H1 (cell line): ENCODE results near the gene TOR4A. TPM values are rescaled to one million over a fixed set of nuclear protein-coding genes. Genes with fewer than 3 reads are reported as not detected.
A peak's percentile ranks its signal among the peaks of the same experiment; 100 is the strongest.

Experiments used
- CTCF ChIA-PET: fragments of 300-600 bp; sonication (Branson Sonifier 250); formaldehyde crosslinking; loops from one replicate; lab custom pipeline; 2021; ENCODE audit not compliant: partially characterized antibody; lab: Charles Lee
- POLR2A ChIA-PET: fragments of 300-600 bp; sonication (Branson Sonifier 250); formaldehyde crosslinking; loops from one replicate; lab custom pipeline; 2021; ENCODE audit warnings: inconsistent platforms; ENCODE audit not compliant: partially characterized antibody; lab: Charles Lee
- DNase-seq, 2 experiments: peaks; one replicate each; pipeline versions ENCODE4 v3.0.0 to v3.0.0-alpha.2; 2010 to 2022; ENCODE audit warnings: low spot score in 2 of 2, low read depth in 1 of 2, mixed read lengths in 1 of 2
- FAIRE-seq: peaks from 2 replicates; lab custom pipeline; 2011; peaks lifted over from hg19 to GRCh38; lab: Jason Lieb, UNC
- H2AFZ ChIP-seq: 2 replicates; pipeline ENCODE4 v1.8.1; 2012; ENCODE audit warnings: low read length, inconsistent platforms
- H2AK5ac ChIP-seq: 2 replicates; pipeline ENCODE4 v1.6.1; 2013; ENCODE audit warnings: low read depth, low read length
- H2BK120ac ChIP-seq: replicated peaks from 2 replicates; pipeline ENCODE3; 2013; ENCODE audit warnings: low read depth, low read length, inconsistent platforms
- H2BK12ac ChIP-seq: 2 replicates; pipeline ENCODE4 v1.6.1; 2013; ENCODE audit warnings: low read depth, low read length
- H2BK15ac ChIP-seq: 2 replicates; pipeline ENCODE4 v1.6.1; 2013; ENCODE audit warnings: low read length
- H2BK20ac ChIP-seq: 2 replicates; pipeline ENCODE4 v1.6.1; 2013; ENCODE audit warnings: low read length
- H2BK5ac ChIP-seq: 2 replicates; pipeline ENCODE4 v1.6.1; 2013; ENCODE audit warnings: low read depth, low read length
- H3K14ac ChIP-seq: 2 replicates; pipeline ENCODE4 v1.6.1; 2013; ENCODE audit warnings: inconsistent platforms; ENCODE audit not compliant: insufficient read length
- H3K18ac ChIP-seq: 2 replicates; pipeline ENCODE4 v1.6.1; 2013; ENCODE audit warnings: low read length; ENCODE audit errors: extremely low read depth
- H3K23ac ChIP-seq: 2 replicates; pipeline ENCODE4 v1.6.1; 2013; ENCODE audit warnings: inconsistent platforms; ENCODE audit not compliant: insufficient read length
- H3K23me2 ChIP-seq: 2 replicates; pipeline ENCODE4 v1.6.1; 2013; ENCODE audit warnings: low read depth, low read length
- H3K27ac ChIP-seq: 2 replicates; pipeline ENCODE4 v1.6.1; 2011; ENCODE audit warnings: low read depth, low read length, inconsistent platforms
- H3K27me3 ChIP-seq, 4 experiments: replicated peaks in 1 of 4; 1 replicate in 1 of 4; 2 replicates in 3 of 4; pipeline versions ENCODE4 v1.6.1 to v1.8.1; 2011 to 2013; ENCODE audit warnings: low read length in 3 of 4, mild to moderate bottlenecking in 3 of 4, inconsistent platforms in 2 of 4, mixed read lengths in 2 of 4, moderate library complexity in 1 of 4; ENCODE audit not compliant: control insufficient read depth in 3 of 4, insufficient read depth in 3 of 4; ENCODE audit errors: extremely low read depth in 1 of 4
- H3K36me3 ChIP-seq, 4 experiments: 2 replicates each; pipeline versions ENCODE4 v1.6.1 to v1.8.1; 2011 to 2013; ENCODE audit warnings: mild to moderate bottlenecking in 4 of 4, low read length in 3 of 4, moderate library complexity in 2 of 4, control low read depth in 1 of 4, inconsistent platforms in 1 of 4; ENCODE audit not compliant: insufficient read depth in 4 of 4, control insufficient read depth in 2 of 4
- H3K4ac ChIP-seq: replicated peaks from 2 replicates; pipeline ENCODE3; 2013; ENCODE audit warnings: low read length, low read depth, mixed read lengths, inconsistent platforms; ENCODE audit not compliant: insufficient read length
- H3K4me1 ChIP-seq, 4 experiments: replicated peaks in 1 of 4; 1 replicate in 1 of 4; 2 replicates in 3 of 4; pipeline versions ENCODE4 v1.6.1 to v1.8.1; 2011 to 2013; ENCODE audit warnings: low read length in 3 of 4, inconsistent platforms in 2 of 4, mixed read lengths in 1 of 4; ENCODE audit not compliant: insufficient read depth in 4 of 4, control insufficient read depth in 3 of 4
- H3K4me2 ChIP-seq, 2 experiments: 2 replicates each; pipeline versions ENCODE4 v1.6.1 to v1.8.1; 2011 to 2013; ENCODE audit warnings: low read depth in 2 of 2, low read length in 2 of 2, control low read depth in 1 of 2, inconsistent platforms in 1 of 2, mild to moderate bottlenecking in 1 of 2; ENCODE audit not compliant: insufficient read depth in 1 of 2
- H3K4me3 ChIP-seq, 4 experiments: fragments of 200-600, 300-600 bp in 1 of 4; sonication (generic), shearing (Covaris generic), sonication (Bioruptor Twin) in 1 of 4; 2 replicates each; pipeline versions ENCODE4 v1.5.1 to v1.8.1; 2011 to 2016; ENCODE audit warnings: low read length in 4 of 4, low read depth in 3 of 4, control low read depth in 2 of 4, inconsistent platforms in 2 of 4, mild to moderate bottlenecking in 2 of 4, mixed read lengths in 1 of 4, moderate library complexity in 1 of 4; ENCODE audit not compliant: insufficient read depth in 2 of 4; ENCODE audit errors: extremely low read depth in 1 of 4
- H3K56ac ChIP-seq: replicated peaks from 2 replicates; pipeline ENCODE3; 2013; ENCODE audit warnings: low read depth, mild to moderate bottlenecking, mixed read lengths, low read length, inconsistent platforms; ENCODE audit not compliant: insufficient read length
- H3K79me1 ChIP-seq: 2 replicates; pipeline ENCODE4 v1.6.1; 2013; ENCODE audit warnings: low read depth, low read length, control low read depth
- H3K79me2 ChIP-seq, 2 experiments: 2 replicates each; pipeline versions ENCODE4 v1.6.1 to v1.8.1; 2012 to 2013; ENCODE audit warnings: low read length in 2 of 2, mild to moderate bottlenecking in 2 of 2, inconsistent platforms in 1 of 2; ENCODE audit not compliant: insufficient read depth in 2 of 2, control insufficient read depth in 1 of 2
- H3K9ac ChIP-seq, 4 experiments: replicated peaks in 1 of 4; 1 replicate in 1 of 4; 2 replicates in 3 of 4; pipeline versions ENCODE4 v1.6.1 to v1.8.1; 2011 to 2013; ENCODE audit warnings: low read depth in 3 of 4, low read length in 3 of 4, control low read depth in 2 of 4, mild to moderate bottlenecking in 2 of 4, moderate library complexity in 2 of 4, inconsistent platforms in 1 of 4; ENCODE audit errors: extremely low read depth in 1 of 4
- H3K9me3 ChIP-seq, 2 experiments: 2 replicates each; pipeline versions ENCODE4 v1.6.1 to v1.8.1; 2012 to 2013; ENCODE audit warnings: mild to moderate bottlenecking in 2 of 2, moderate library complexity in 2 of 2, control low read depth in 1 of 2, inconsistent platforms in 1 of 2, low read depth in 1 of 2, low read length in 1 of 2, mixed read lengths in 1 of 2; ENCODE audit not compliant: insufficient read depth in 2 of 2
- H4K20me1 ChIP-seq, 2 experiments: replicated peaks in 1 of 2; 2 replicates each; pipeline versions ENCODE3 to v1.8.1; 2011 to 2013; ENCODE audit warnings: inconsistent platforms in 2 of 2, low read length in 2 of 2, mild to moderate bottlenecking in 1 of 2; ENCODE audit not compliant: insufficient read depth in 2 of 2, control insufficient read depth in 1 of 2
- H4K5ac ChIP-seq: 2 replicates; pipeline ENCODE4 v1.6.1; 2013; ENCODE audit warnings: low read length, low read depth, mixed read lengths, inconsistent platforms; ENCODE audit not compliant: insufficient read length
- H4K8ac ChIP-seq: 2 replicates; pipeline ENCODE4 v1.8.0; 2013; ENCODE audit warnings: mild to moderate bottlenecking, moderate library complexity, low read length, inconsistent platforms; ENCODE audit not compliant: insufficient read depth; ENCODE audit errors: extremely low read depth
- H4K91ac ChIP-seq: replicated peaks from 2 replicates; pipeline ENCODE3; 2013; ENCODE audit warnings: low read length, mixed read lengths, inconsistent platforms; ENCODE audit not compliant: insufficient read length
- KDM1A ChIP-seq: fragments of 200-600, 300-600 bp; sonication (generic); IDR thresholded peaks from 2 replicates; pipeline ENCODE4 v1.7.1; 2016; ENCODE audit warnings: mild to moderate bottlenecking, low read length, borderline replicate concordance
- MAFK ChIP-seq: IDR thresholded peaks from 2 replicates; pipeline ENCODE4 v1.6.1; 2012; ENCODE audit warnings: low read depth, mild to moderate bottlenecking, improper control_type of control experiment, low read length
- NANOG ChIP-seq: IDR thresholded peaks from 2 replicates; pipeline ENCODE4 v1.6.1; 2011; ENCODE audit warnings: low read length, low read depth, mild to moderate bottlenecking, inconsistent platforms; ENCODE audit not compliant: insufficient read depth, poor library complexity, severe bottlenecking
- WGBS, 2 experiments: shearing (Covaris generic) in 1 of 2; methylation state at CpG; one replicate each; pipeline versions ENCODE4 v1.1.6 to v1.1.7; 2013 to 2015; ENCODE audit warnings: low lambda C conversion rate in 2 of 2, mixed read lengths in 2 of 2, inconsistent platforms in 1 of 2, low coverage in 1 of 2, missing lambda C conversion rate in 1 of 2; ENCODE audit not compliant: insufficient replicate concordance in 2 of 2, insufficient coverage in 1 of 2, insufficient read length in 1 of 2; ENCODE audit errors: extremely low coverage in 1 of 2, missing lambda C conversion rate in 1 of 2; 5-methylcytosine and 5-hydroxymethylcytosine counted together
- polyA plus RNA-seq, 7 experiments: library from polyadenylated mRNA; depleted of rRNA in 3 of 7; stranded (reverse) in 5 of 7; unstranded in 2 of 7; fragments of >200 nt in 5 of 7; fragments of 200-250 nt in 2 of 7; gene quantifications; 1 replicate in 5 of 7; 2 replicates in 1 of 7; 4 replicates in 1 of 7; pipeline versions ENCODE4 v1.2.1 to v1.2.3, GENCODE V29; 2011 to 2013; ENCODE audit warnings: missing spikeins in 2 of 7, mixed read lengths in 2 of 7
- total RNA-seq: library from RNA; stranded (reverse); fragmentation: NEBNext Ultra II Directional; extraction: Animal tissue kit (Norgen Biotek cat#: 25700); gene quantifications from 2 replicates; pipeline ENCODE4 v1.2.1, GENCODE V29; 2021

TOR4A gene
- total and polyA plus RNA-seq, 2 of the 8 experiments (the other 6 are each of a cell fraction or from before 2014, with no cell fraction given), result 8.4 to 9.3 TPM

- H3K79me2 ChIP-seq, result no peaks in the 10 kb centered on the region
- peaks cover 4 to 9% of the 10 kb centered on the region in 2 experiments for H4K20me1 ChIP-seq
- no peak overlapping the region for H3K56ac ChIP-seq
- no peak for DNase-seq
- H4K5ac ChIP-seq, result no peak overlapping the region
- H3K27ac ChIP-seq, result no peak overlapping the region
- no peak for FAIRE-seq
- H2BK5ac ChIP-seq, result peak overlapping the region; percentile 52; the same call in 1 of the 2 replicates
- CTCF ChIA-PET, result interaction anchor here (0.6 to 2.2 kb wide), 7 partner anchors 8 to 35 kb away, joined by 3 to 8 read pairs (median 3); partner anchors contain the start of gene NELFB
- no peak overlapping the region; the same call in 1 of the 2 replicates for H4K8ac ChIP-seq
- no peak overlapping the region for H3K4me2 ChIP-seq
- peaks cover 0 to 17% (median 11%) of the 10 kb centered on the region in 4 experiments; a peak in 6 of 7 replicates for H3K4me1 ChIP-seq
- H2BK15ac ChIP-seq, result no peak overlapping the region
- no peak overlapping the region for H2BK12ac ChIP-seq
- H3K4ac ChIP-seq, result no peak overlapping the region
- no peak overlapping the region for H3K18ac ChIP-seq
- 92% methylated on average over 32 of the region's 39 CpGs; no CpG with 5 or more reads in 1 of the 2 experiments for WGBS, 2 experiments
- peaks cover 2% of the 10 kb centered on the region; the same call in 1 of the 2 replicates for H3K23me2 ChIP-seq
- H3K27me3 ChIP-seq, result no peaks in the 10 kb centered on the region
- no peak overlapping the region for H3K14ac ChIP-seq
- H3K9ac ChIP-seq, result no peak overlapping the region
- H2AK5ac ChIP-seq, result no peak overlapping the region
- no peaks in the 10 kb centered on the region for H3K9me3 ChIP-seq
- no peak overlapping the region for H4K91ac ChIP-seq
- peaks cover 0 to 15% (median 12%) of the 10 kb centered on the region in 4 experiments; a peak in 6 of 8 replicates for H3K36me3 ChIP-seq
- no peaks in the 10 kb centered on the region for H3K79me1 ChIP-seq
- H2BK20ac ChIP-seq, result no peak overlapping the region
- no peak overlapping the region for H2AFZ ChIP-seq
- H3K23ac ChIP-seq, result no peak overlapping the region
- H2BK120ac ChIP-seq, result no peak overlapping the region
- no peak overlapping the region for H3K4me3 ChIP-seq
- POLR2A ChIA-PET, result interaction anchor here (1.0 to 47.8 kb wide), 5 partner anchors 9 to 37 kb away, joined by 3 to 1462 read pairs (median 4); partner anchors contain the start of genes CYSRT1, NDOR1, NELFB and NRARP
- no peak for TF ChIP-seq KDM1A
- no peak for TF ChIP-seq MAFK
- TF ChIP-seq NANOG, result no peak
Measured at GRCh38 chr9:137272241-137273094, 5.1 kb upstream of the TOR4A start.
